ENCODE results near the gene PRCD.

DNA sequence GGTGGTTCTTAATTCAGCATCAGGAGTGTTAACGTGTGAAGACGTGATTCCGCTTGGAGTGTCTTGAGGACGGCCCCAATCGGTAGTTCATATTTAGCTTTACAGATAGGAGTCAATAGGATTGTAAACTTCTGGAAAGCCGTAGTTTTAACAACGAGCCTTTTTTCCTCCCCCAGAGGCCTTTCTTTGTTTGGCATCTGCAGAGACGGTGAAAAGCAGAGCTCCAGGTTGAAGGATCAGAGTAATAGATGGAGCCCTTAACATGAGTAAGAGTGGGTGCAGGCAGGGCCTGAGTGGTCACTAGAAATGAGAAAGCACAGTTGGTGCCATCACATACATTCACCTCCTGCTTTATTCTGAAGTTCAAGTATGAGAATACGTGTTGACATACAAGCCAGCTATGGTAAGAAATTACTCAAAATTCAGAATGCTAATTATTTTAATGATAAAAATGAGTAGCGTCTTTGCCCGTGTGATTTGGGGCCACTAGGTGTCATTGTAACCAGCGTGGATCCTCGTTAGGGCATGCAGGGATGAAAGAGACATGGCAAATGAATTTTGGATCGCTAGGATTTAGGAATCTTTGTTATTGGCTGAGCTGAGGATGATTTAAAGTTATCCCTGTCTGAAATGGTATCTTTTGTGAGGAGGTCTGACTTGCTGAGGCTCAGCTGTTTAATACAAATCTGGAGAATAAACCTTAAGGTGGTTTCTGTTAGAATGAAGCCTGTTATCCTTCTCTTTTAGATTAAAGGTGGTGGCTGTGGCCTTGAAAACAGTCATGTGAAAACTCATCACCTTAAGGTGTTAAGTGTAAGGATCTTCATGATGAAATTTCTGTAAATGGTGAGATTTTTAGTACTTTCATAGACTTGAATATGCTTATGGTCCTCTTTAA is 18.6 kb downstream of the PRCD start:
- TF ChIP-seq, protein P1, sequence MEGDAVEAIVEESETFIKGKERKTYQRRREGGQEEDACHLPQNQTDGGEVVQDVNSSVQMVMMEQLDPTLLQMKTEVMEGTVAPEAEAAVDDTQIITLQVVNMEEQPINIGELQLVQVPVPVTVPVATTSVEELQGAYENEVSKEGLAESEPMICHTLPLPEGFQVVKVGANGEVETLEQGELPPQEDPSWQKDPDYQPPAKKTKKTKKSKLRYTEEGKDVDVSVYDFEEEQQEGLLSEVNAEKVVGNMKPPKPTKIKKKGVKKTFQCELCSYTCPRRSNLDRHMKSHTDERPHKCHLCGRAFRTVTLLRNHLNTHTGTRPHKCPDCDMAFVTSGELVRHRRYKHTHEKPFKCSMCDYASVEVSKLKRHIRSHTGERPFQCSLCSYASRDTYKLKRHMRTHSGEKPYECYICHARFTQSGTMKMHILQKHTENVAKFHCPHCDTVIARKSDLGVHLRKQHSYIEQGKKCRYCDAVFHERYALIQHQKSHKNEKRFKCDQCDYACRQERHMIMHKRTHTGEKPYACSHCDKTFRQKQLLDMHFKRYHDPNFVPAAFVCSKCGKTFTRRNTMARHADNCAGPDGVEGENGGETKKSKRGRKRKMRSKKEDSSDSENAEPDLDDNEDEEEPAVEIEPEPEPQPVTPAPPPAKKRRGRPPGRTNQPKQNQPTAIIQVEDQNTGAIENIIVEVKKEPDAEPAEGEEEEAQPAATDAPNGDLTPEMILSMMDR (IDR thresholded peaks at IDR 0.05) = peak; percentile 67
- no peak for TF ChIP-seq EZH2 (IDR thresholded peaks at IDR 0.05; ENCODE audit: borderline replicate concordance, insufficient read depth, low read depth, low read length, poor library complexity, severe bottlenecking)
